Hepatocyte (in vitro differentiated cells): Measurements from ENCODE around the gene ACTA2.

Source experiments
- EZH2 ChIP-seq: fragments of 200-600 bp; sonication (generic); IDR thresholded peaks from 2 replicates; pipeline ENCODE4 v1.6.1; 2016; ENCODE audit warnings: antibody characterized with exemption, mild to moderate bottlenecking, borderline replicate concordance
- TF ChIP-seq, protein P1 (sequence below): fragments of 200-600 bp; sonication (generic); IDR thresholded peaks from 2 replicates; pipeline ENCODE4 v1.5.1; 2016; ENCODE audit warnings: antibody characterized with exemption, mild to moderate bottlenecking; ENCODE audit not compliant: poor library complexity

DNA sequence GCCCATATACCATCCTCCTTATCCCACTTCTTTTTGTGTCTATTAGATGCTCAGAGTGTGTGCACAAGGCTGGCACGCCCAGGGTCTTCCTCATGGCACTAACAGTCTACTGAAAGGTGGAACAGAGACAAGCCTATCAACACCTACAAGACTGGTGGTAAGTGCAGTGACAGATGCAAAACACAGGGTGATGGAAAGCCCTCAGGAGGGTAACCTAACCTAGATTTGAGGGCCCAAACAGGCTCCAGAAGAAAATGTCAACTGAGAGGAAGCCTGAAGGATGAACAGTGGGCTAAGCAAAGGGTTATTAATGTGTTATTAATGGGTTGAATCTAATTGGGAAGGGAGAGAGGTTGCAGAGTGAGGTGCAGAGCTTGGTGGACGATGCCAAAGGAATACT lies 36.9 kb upstream of the ACTA2 start:
- TF ChIP-seq, protein P1, sequence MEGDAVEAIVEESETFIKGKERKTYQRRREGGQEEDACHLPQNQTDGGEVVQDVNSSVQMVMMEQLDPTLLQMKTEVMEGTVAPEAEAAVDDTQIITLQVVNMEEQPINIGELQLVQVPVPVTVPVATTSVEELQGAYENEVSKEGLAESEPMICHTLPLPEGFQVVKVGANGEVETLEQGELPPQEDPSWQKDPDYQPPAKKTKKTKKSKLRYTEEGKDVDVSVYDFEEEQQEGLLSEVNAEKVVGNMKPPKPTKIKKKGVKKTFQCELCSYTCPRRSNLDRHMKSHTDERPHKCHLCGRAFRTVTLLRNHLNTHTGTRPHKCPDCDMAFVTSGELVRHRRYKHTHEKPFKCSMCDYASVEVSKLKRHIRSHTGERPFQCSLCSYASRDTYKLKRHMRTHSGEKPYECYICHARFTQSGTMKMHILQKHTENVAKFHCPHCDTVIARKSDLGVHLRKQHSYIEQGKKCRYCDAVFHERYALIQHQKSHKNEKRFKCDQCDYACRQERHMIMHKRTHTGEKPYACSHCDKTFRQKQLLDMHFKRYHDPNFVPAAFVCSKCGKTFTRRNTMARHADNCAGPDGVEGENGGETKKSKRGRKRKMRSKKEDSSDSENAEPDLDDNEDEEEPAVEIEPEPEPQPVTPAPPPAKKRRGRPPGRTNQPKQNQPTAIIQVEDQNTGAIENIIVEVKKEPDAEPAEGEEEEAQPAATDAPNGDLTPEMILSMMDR = no peak
- TF ChIP-seq EZH2 = no peak
